Heart right ventricle (tissue), 16 donors: ENCODE measurements around the gene SLC39A9. TPM values are rescaled to one million over a fixed set of nuclear protein-coding genes. Genes with fewer than 3 reads are reported as not detected.

Source experiments
- ATAC-seq, 8 donors: fragments of 200-7000 bp; cut with Tn5 transposase; one replicate each; pipeline ENCODE4 v1.9.1; 2020; ENCODE audit warnings: mild to moderate bottlenecking in 8 of 8, moderate library complexity in 8 of 8, moderate number of reproducible peaks in 1 of 8
- DNase-seq, 2 donors: peaks; one replicate each; pipeline ENCODE4 v3.0.0-alpha.2; 2020
- H3K27ac ChIP-seq, 10 donors: fragments of 200-600 bp; sonication (generic) in 2 of 10; one replicate each; pipeline versions ENCODE4 v1.5.0 to v1.8.0; 2020 to 2022; ENCODE audit warnings: mild to moderate bottlenecking in 3 of 10
- H3K27me3 ChIP-seq, 7 donors: fragments of 200-600 bp; one replicate each; pipeline ENCODE4 v1.8.0; 2021 to 2022; ENCODE audit warnings: mild to moderate bottlenecking in 2 of 7
- H3K36me3 ChIP-seq, 9 donors: fragments of 200-600 bp; sonication (generic) in 1 of 9; one replicate each; pipeline versions ENCODE4 v1.5.0 to v1.8.0; 2020 to 2022; ENCODE audit warnings: mild to moderate bottlenecking in 2 of 9
- H3K4me1 ChIP-seq, 9 donors: fragments of 200-600 bp; sonication (generic) in 1 of 9; one replicate each; pipeline versions ENCODE4 v1.5.0 to v1.8.0; 2020 to 2022; ENCODE audit warnings: mild to moderate bottlenecking in 4 of 9
- H3K4me3 ChIP-seq, 10 donors: fragments of 200-600 bp; sonication (generic) in 2 of 10; one replicate each; pipeline versions ENCODE4 v1.5.0 to v1.8.0; 2020 to 2022; ENCODE audit warnings: mild to moderate bottlenecking in 7 of 10, moderate library complexity in 2 of 10
- H3K9me3 ChIP-seq, 11 donors: fragments of 200-600 bp in 10 of 11; sonication (generic) in 2 of 11; one replicate each; pipeline versions ENCODE4 v1.5.0 to v1.8.0; 2013 to 2022; ENCODE audit warnings: mild to moderate bottlenecking in 2 of 11, control low read depth in 1 of 11, moderate library complexity in 1 of 11
- CTCF ChIP-seq, 9 donors: fragments of 200-600 bp; sonication (generic) in 2 of 9; IDR thresholded peaks; one replicate each; pipeline versions ENCODE4 v1.5.0 to v1.8.0; 2021 to 2022; ENCODE audit warnings: antibody characterized with exemption in 9 of 9, mild to moderate bottlenecking in 5 of 9, moderate library complexity in 1 of 9
- WGBS, 2 donors: extraction: QIAGEN DNeasy Blood & Tissue Kit; methylation state at CpG; one replicate each; pipeline ENCODE4 v1.1.7; 2013; ENCODE audit warnings: inconsistent platforms in 1 of 2; 5-methylcytosine and 5-hydroxymethylcytosine counted together
- intact Hi-C, 10 donors: fragments of 100-400 bp; cut with DNase I; formaldehyde crosslinking; loops; one replicate each; pipeline versions ENCODE4 v1.11.1 to v1.14.2; 2022
- polyA plus RNA-seq, 2 donors: library from polyadenylated mRNA; stranded (reverse); fragments of 200-250 nt; gene quantifications; one replicate each; pipeline ENCODE4 v1.2.3, GENCODE V29; 2013
- total RNA-seq, 10 donors: library from RNA; stranded (reverse); fragmentation: NEBNext Ultra II Directional in 3 of 10; extraction: Animal tissue kit (Norgen Biotek cat#: 25700) in 3 of 10; gene quantifications; one replicate each; pipeline versions ENCODE4 v1.2.1 to v1.2.4, GENCODE V29; 2021 to 2023
- donor health status: Arrhythmogenic right ventricular cardiomyopathy.
- donor health status: ischemic (EF 13 %, LVEDD 7.1; RV severe dilation, severe dysfunction).
- donor health status: healthy with polysubstance abuse.
- donor health status: DM: no; HTN: yes; CAD: no.
- donor health status: DM: no; HTN: no; CAD: no.
- donor health status: ischemic (EF 25% LVEDD 6.9; RV normal size, moderate dysfunction).
- donor health status: ischemic (EF 25% LVEDD 5.7; RV mildly dilated, moderate dysfunction).
- donor health status: healthy.
- donor health status: DM: yes; HTN: yes; CAD: no.
- donor health status: Ischemic cardiomyopathy.
- donor health status: ischemic (EF 35%, LVEDD 5.7; RV mildly dilated, moderate dysfunction).
- donor health status: nonischemic (EF 11% LVEDD 7.7; RV severe dilation, severe dysfunction).
- donor health status: DM: yes; HTN: yes; CAD: no.
- donor health status: PGD.
- donor health status: ischemic (EF 29% LVEDD 5.4; RV normal size, mild dysfunction).
- donor health status: nonischemic (EF 23%, LVEDD 6.1; RV moderate dilation, normal function).

Gene SLC39A9
- total and polyA plus RNA-seq, 12 donors, result 11.1 to 28.3 (median 21.4) TPM

DNA sequence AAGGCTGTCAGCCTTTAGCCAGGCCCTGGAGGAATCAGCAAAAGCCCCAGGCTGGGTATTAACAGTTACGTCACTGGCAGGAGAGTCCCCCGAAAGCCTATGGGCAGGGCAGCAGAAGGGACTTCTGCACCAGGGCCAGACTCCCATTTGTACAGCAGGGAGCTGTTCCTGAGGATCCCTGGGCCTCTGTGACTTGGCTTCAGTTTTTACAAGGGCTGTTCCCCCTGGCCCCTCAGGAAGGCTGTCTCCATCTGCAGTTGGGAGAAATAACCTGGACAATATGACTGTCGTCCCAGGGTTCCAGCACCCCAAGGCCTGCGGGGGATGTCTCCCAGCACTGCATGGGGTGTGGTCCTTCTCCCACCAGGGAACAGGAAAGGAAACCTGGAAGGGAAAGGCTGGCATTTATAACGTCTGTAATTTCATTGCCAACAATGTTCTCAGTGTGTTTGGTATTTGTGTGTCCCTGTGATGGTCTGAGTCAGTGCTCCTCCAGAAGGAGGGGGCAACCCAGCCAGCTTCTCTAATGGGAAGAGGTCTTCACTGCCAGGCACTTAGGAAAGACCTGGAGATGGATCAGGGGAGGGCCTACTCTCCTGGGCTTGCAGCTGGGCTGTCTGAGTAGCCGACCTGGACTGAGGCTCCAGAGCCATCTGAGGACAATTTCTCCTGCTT is 42.7 kb upstream of the SLC39A9 start:
- no peak overlapping the region for H3K4me3 ChIP-seq
- H3K4me1 ChIP-seq, result peaks cover 0 to 18% (median 7%) of the 10 kb centered on the region in 9 donors
- no peak for DNase-seq
- TF ChIP-seq CTCF (IDR thresholded peaks at IDR 0.05), result no peak
- peak; percentile 15 to 90 (median 63) for ATAC-seq
- H3K27ac ChIP-seq, result peak overlapping the region in 7 of 10 donors; percentile 20 to 68 (median 56)
- peaks cover 0 to 26% (median 0%) of the 10 kb centered on the region in 9 donors for H3K36me3 ChIP-seq
- intact Hi-C loops, result no loop called here
- 49 to 52% methylated on average over 6 of the region's 6 CpGs for WGBS, 2 donors
- H3K27me3 ChIP-seq, result no peaks in the 10 kb centered on the region
- no peaks in the 10 kb centered on the region for H3K9me3 ChIP-seq

- TF ChIP-seq CTCF (IDR thresholded peaks at IDR 0.05), result no peak
- peaks cover 0 to 13% (median 0%) of the 10 kb centered on the region in 9 donors for H3K36me3 ChIP-seq
- no peak overlapping the region for H3K4me3 ChIP-seq
- peaks cover 0 to 18% (median 7%) of the 10 kb centered on the region in 9 donors for H3K4me1 ChIP-seq
- DNase-seq, result no peak
- H3K27me3 ChIP-seq, result no peaks in the 10 kb centered on the region
- peak overlapping the region in 1 of 10 donors; percentile 64 for H3K27ac ChIP-seq
- intact Hi-C loops, result no loop called here
- no peaks in the 10 kb centered on the region for H3K9me3 ChIP-seq
- no peak for ATAC-seq
- WGBS, 2 donors, result 80 to 84% methylated on average over 7 of the region's 7 CpGs
Measured at GRCh38 chr14:69356903-69357543, 41.5 kb upstream of the SLC39A9 start.

DNA sequence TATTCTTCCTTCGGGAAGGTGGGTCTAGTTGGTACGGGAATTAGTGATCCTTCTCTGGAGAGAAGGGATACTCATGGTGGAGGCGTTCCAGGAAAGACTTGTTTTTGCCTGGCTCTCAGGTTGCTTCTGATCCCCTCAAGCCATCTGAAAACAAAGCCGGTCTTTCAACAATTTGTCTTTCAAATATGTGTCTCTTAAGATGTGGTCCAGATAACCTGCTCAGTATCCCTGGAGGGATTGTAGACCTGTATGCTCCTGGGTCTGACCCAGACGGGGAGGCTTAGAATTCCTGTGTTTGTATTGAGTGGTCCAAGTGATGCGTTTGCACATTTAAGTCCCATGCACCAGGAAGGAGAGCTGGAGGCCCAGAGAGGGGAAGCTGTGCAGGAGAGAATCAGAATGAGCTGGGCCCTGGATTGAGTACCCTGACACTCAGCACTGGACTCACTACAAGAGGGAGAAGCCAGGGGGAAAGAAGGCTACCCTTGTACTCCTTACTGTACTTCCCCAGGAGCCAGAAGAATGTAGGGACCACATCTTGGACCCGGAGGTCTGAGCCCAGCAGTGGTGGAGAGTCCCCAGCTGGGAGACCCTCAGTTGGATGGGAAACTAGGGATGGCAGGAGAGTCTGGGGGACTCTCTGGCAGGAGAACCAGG is 40.8 kb upstream of the SLC39A9 start:
- TF ChIP-seq CTCF (IDR thresholded peaks at IDR 0.05), result no peak
- Histone ChIP-seq H3K4me3 (no peak overlapping the region), H3K36me3 (peaks cover 0 to 7% (median 0%) of the 10 kb centered on the region in 9 donors), H3K27me3 (no peaks in the 10 kb centered on the region), H3K27ac (no peak overlapping the region), H3K9me3 (no peaks in the 10 kb centered on the region), H3K4me1 (peaks cover 0 to 18% (median 7%) of the 10 kb centered on the region in 9 donors)
- 87 to 88% methylated on average over 7 of the region's 7 CpGs for WGBS, 2 donors
- DNase-seq, result no peak
- intact Hi-C loops, result no loop called here
- ATAC-seq, result no peak

- Histone ChIP-seq H3K4me3 (no peak overlapping the region), H3K36me3 (peaks cover 0 to under 1% (median 0%) of the 10 kb centered on the region in 9 donors), H3K27me3 (no peaks in the 10 kb centered on the region), H3K27ac (no peak overlapping the region), H3K4me1 (peaks cover 0 to 25% (median 7%) of the 10 kb centered on the region in 9 donors), H3K9me3 (no peaks in the 10 kb centered on the region)
- no peak for TF ChIP-seq CTCF (IDR thresholded peaks at IDR 0.05)
- DNase-seq, result no peak
- WGBS, 2 donors, result 65 to 69% methylated on average over 12 of the region's 12 CpGs
- intact Hi-C loops, result no loop called here
- no peak for ATAC-seq
Measured at GRCh38 chr14:69358233-69358963, 40.1 kb upstream of the SLC39A9 start.
